NT2/D1 (cell line): ENCODE measurements around the gene CEP85.
"Not testable (repeated sequence)": the region's sequence is repeated elsewhere in the genome, so short reads cannot be mapped to it uniquely, and the experiment has no call there.

ENCODE experiments used
- SUZ12 ChIP-seq: IDR thresholded peaks from 2 replicates; pipeline ENCODE4 v1.6.1; 2011; ENCODE audit not compliant: insufficient read length, insufficient read depth; ENCODE audit errors: extremely low read depth
- ZNF274 ChIP-seq: IDR thresholded peaks from 2 replicates; pipeline ENCODE4 v1.6.1; 2011; ENCODE audit warnings: mild to moderate bottlenecking, low read depth, low read length

- TF ChIP-seq ZNF274, SUZ12: not testable (repeated sequence)
Observed at GRCh38 chr1:26230682-26231081, 3.3 kb upstream of the CEP85 start.
